ENCODE measurements around the gene JUNB. TPM values are rescaled to one million over a fixed set of nuclear protein-coding genes. Genes with fewer than 3 reads are reported as not detected.

The JUNB gene
- total and polyA plus RNA-seq, 2 of the 13 experiments (the other 11 are each of a cell fraction or from before 2014, with no cell fraction given), result 7.7 to 8.2 TPM

- TF ChIP-seq FOXA1 (IDR thresholded peaks at IDR 0.05) (no peak), FOXA1 (CRISPR knock-in tag; IDR thresholded peaks at IDR 0.05) (no peak), ZNF12 (CRISPR knock-in tag; IDR thresholded peaks at IDR 0.05) (0 out of 2 replicates have a peak, but pooled peaks have one; percentile 17), SP140L (CRISPR knock-in tag; IDR thresholded peaks at IDR 0.05; ENCODE audit: borderline replicate concordance) (no peak; the same call in 1 of the 2 replicates), MED13 (CRISPR knock-in tag; IDR thresholded peaks at IDR 0.05) (no peak; the same call in 1 of the 2 replicates), ESRRA (CRISPR knock-in tag; IDR thresholded peaks at IDR 0.05; ENCODE audit: low read depth) (0 out of 2 replicates have a peak, but pooled peaks have one; percentile 39), ISX (CRISPR knock-in tag; conservative IDR thresholded peaks at IDR 0.05) (no peak), ZNF569 (CRISPR knock-in tag; IDR thresholded peaks at IDR 0.05; ENCODE audit: borderline replicate concordance) (no peak), NONO (IDR thresholded peaks at IDR 0.05) (no peak), NONO (CRISPR knock-in tag; conservative IDR thresholded peaks at IDR 0.05) (peak; percentile 86), ZBTB8A (CRISPR knock-in tag; IDR thresholded peaks at IDR 0.05; ENCODE audit: borderline replicate concordance, low read depth) (no peak), ZNF318 (CRISPR knock-in tag; IDR thresholded peaks at IDR 0.05) (0 out of 2 replicates have a peak, but pooled peaks have one; percentile 41), ZNF768 (CRISPR knock-in tag; IDR thresholded peaks at IDR 0.05) (peak; percentile 70; the same call in 1 of the 2 replicates), SMAD1 (CRISPR knock-in tag; IDR thresholded peaks at IDR 0.05; ENCODE audit: borderline replicate concordance, low read depth) (no peak), ZNF564 (CRISPR knock-in tag; IDR thresholded peaks at IDR 0.05) (no peak), ZNF776 (CRISPR knock-in tag; IDR thresholded peaks at IDR 0.05) (peak; percentile 94), KMT2A (CRISPR knock-in tag; IDR thresholded peaks at IDR 0.05) (peak; percentile 79; the same call in 1 of the 2 replicates), KLF12 (CRISPR knock-in tag; IDR thresholded peaks at IDR 0.05; ENCODE audit: borderline replicate concordance) (peak; percentile 92), ZNF253 (CRISPR knock-in tag; IDR thresholded peaks at IDR 0.05; ENCODE audit: borderline replicate concordance) (no peak)
- TF ChIP-seq, protein P1, sequence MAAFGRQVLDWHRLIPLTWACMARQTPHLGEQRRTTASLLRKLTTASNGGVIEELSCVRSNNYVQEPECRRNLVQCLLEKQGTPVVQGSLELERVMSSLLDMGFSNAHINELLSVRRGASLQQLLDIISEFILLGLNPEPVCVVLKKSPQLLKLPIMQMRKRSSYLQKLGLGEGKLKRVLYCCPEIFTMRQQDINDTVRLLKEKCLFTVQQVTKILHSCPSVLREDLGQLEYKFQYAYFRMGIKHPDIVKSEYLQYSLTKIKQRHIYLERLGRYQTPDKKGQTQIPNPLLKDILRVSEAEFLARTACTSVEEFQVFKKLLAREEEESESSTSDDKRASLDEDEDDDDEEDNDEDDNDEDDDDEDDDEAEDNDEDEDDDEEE (CRISPR knock-in tag; IDR thresholded peaks at IDR 0.05), result no peak; the same call in 1 of the 2 replicates
- TF ChIP-seq, protein P2, sequence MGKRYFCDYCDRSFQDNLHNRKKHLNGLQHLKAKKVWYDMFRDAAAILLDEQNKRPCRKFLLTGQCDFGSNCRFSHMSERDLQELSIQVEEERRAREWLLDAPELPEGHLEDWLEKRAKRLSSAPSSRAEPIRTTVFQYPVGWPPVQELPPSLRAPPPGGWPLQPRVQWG (CRISPR knock-in tag; IDR thresholded peaks at IDR 0.05; ENCODE audit: borderline replicate concordance, low read depth), result no peak
These were observed 15.2 kb downstream of the JUNB start, which contains the start of gene RNASEH2A (continued) for GRCh38 chr19:12806242-12807081.

Measured in HepG2 (cell line).